ENCODE data around the gene MYL5. TPM values are rescaled to one million over a fixed set of nuclear protein-coding genes. Genes with fewer than 3 reads are reported as not detected.
A peak's percentile ranks its signal among the peaks of the same experiment; 100 is the strongest.

Gene MYL5
- total and polyA plus RNA-seq, 2 of the 4 experiments (the other 2 are of a cell fraction) = 9.1 to 16.0 TPM

- no peak overlapping the region for H4K8ac ChIP-seq (ENCODE audit: low read depth in 2 of 2, low read length in 2 of 2)
- TF ChIP-seq MAZ (IDR thresholded peaks at IDR 0.05; ENCODE audit: borderline replicate concordance, low read depth, low read length) (no peak), MAFK (IDR thresholded peaks at IDR 0.05; ENCODE audit: low read depth, low read length) (no peak), CTCF (conservative IDR thresholded peaks at IDR 0.05; ENCODE audit: low read depth, low read length) (no peak), MXI1 (IDR thresholded peaks at IDR 0.05; ENCODE audit: borderline replicate concordance, low read depth, low read length) (no peak), CHD1 (IDR thresholded peaks at IDR 0.05; ENCODE audit: low read depth, low read length) (no peak), USF2 (IDR thresholded peaks at IDR 0.05; ENCODE audit: low read depth, low read length) (no peak), RCOR1 (IDR thresholded peaks at IDR 0.05; ENCODE audit: insufficient replicate concordance, low read length) (no peak), SMC3 (IDR thresholded peaks at IDR 0.05; ENCODE audit: low read depth, low read length) (no peak), NFE2L2 (IDR thresholded peaks at IDR 0.05; ENCODE audit: low read depth, low read length) (no peak), RFX5 (IDR thresholded peaks at IDR 0.05; ENCODE audit: low read depth, low read length) (no peak), POLR2A (IDR thresholded peaks at IDR 0.05; ENCODE audit: low read depth, low read length) (no peak), ELK1 (IDR thresholded peaks at IDR 0.05; ENCODE audit: borderline replicate concordance, low read depth, low read length) (no peak), CEBPB (IDR thresholded peaks at IDR 0.05; ENCODE audit: low read depth, low read length) (no peak)
- no peaks in the 10 kb centered on the region for H3K9me3 ChIP-seq (ENCODE audit: control insufficient read depth, insufficient read depth, low read length)
- in situ Hi-C loops (cut with MboI; ENCODE audit: low sequenced_read_pairs) (no loop called here), intact Hi-C loops (cut with micrococcal nuclease) (no loop called here), dilution Hi-C loops (cut with HindIII; ENCODE audit: low sequenced_read_pairs, unreplicated experiment) (no loop called here)
- H3K36me3 ChIP-seq (ENCODE audit: control insufficient read depth, insufficient read depth, low read length) = no peaks in the 10 kb centered on the region
- H3K4ac ChIP-seq (ENCODE audit: low read depth, low read length) = no peak overlapping the region
- peaks cover 5% of the 10 kb centered on the region; the same call in 1 of the 2 replicates for H3K4me1 ChIP-seq (ENCODE audit: control insufficient read depth, insufficient read depth, low read length)
- H3K14ac ChIP-seq (replicated peaks; ENCODE audit: low read depth, low read length) = no peak overlapping the region
- H4K20me1 ChIP-seq (ENCODE audit: insufficient read depth, low read length) = no peaks in the 10 kb centered on the region
- WGBS, 2 experiments (ENCODE audit: extremely low coverage in 2 of 2, insufficient read length in 1 of 2) = 80% methylated on average over 10 of the region's 16 CpGs; no CpG with 5 or more reads in 1 of the 2 experiments
- peaks cover 5 to 6% of the 10 kb centered on the region in 2 experiments; a peak in 2 of 4 replicates for H3K79me1 ChIP-seq (ENCODE audit: low read depth in 1 of 2, low read length in 2 of 2)
- no peak overlapping the region for H3K4me2 ChIP-seq (ENCODE audit: low read depth, low read length)
- no peak for DNase-seq
- no peak overlapping the region for H3K18ac ChIP-seq (ENCODE audit: low read depth, low read length)
- H3K4me3 ChIP-seq (ENCODE audit: insufficient read depth, low read depth, low read length) = no peak overlapping the region
- no TSS peak for BruUV-seq (replicated peaks)
- H3K27me3 ChIP-seq (ENCODE audit: control insufficient read depth, insufficient read depth, low read length) = peaks cover 8% of the 10 kb centered on the region
- peak overlapping the region; percentile 49 for H2AFZ ChIP-seq (replicated peaks; ENCODE audit: low read length, poor library complexity)
- no peak overlapping the region for H3K27ac ChIP-seq (ENCODE audit: insufficient read depth, low read length)
- H2AK9ac ChIP-seq (replicated peaks; ENCODE audit: low read depth, low read length, poor library complexity) = no peak overlapping the region
- no peak overlapping the region for H3K23ac ChIP-seq (ENCODE audit: low read depth, low read length)
- CTCF ChIA-PET = no interaction called here
- POLR2A ChIA-PET (ENCODE audit: unreplicated experiment) = interaction anchor here (1.0 kb wide), 1 partner anchor 13 kb away, joined by 11 read pairs; no protein-coding TSS in a partner anchor
- H2AK5ac ChIP-seq (ENCODE audit: low read depth, low read length) = no peak overlapping the region
- H3K9me1 ChIP-seq (ENCODE audit: insufficient read depth, low read length) = peaks cover 5% of the 10 kb centered on the region
- H3K9ac ChIP-seq (ENCODE audit: low read depth, low read length) = no peak overlapping the region
- no peak for ATAC-seq (ENCODE audit: low read depth)
- no peak overlapping the region for H4K91ac ChIP-seq (ENCODE audit: insufficient read depth, low read depth, low read length)
- H4K5ac ChIP-seq (ENCODE audit: low read depth, low read length) = no peak overlapping the region
- no peak overlapping the region for H2BK120ac ChIP-seq (ENCODE audit: low read depth, low read length)
- H2BK20ac ChIP-seq (ENCODE audit: low read depth, low read length) = no peak overlapping the region
- H2BK15ac ChIP-seq (ENCODE audit: low read depth, low read length) = no peak overlapping the region
- no peak overlapping the region for H2BK5ac ChIP-seq (ENCODE audit: low read depth, low read length, poor library complexity, severe bottlenecking)
- H3K56ac ChIP-seq (ENCODE audit: extremely low read depth, insufficient read depth, low read length) = no peak overlapping the region
These were observed 26.4 kb downstream of the MYL5 start for GRCh38 chr4:700587-701264.

Measured in IMR-90 (cell line).